Measurements from ENCODE around the gene OPRL1. TPM values are rescaled to one million over a fixed set of nuclear protein-coding genes. Genes with fewer than 3 reads are reported as not detected.
A peak's percentile ranks its signal among the peaks of the same experiment; 100 is the strongest.

The OPRL1 gene
- polyA plus RNA-seq, 3 donors, result 7.0 to 9.0 (median 8.8) TPM

- Mint-ChIP-seq H3K27ac (no peak overlapping the region), H3K27me3 (ENCODE audit: low read depth in 3 of 3) (peaks cover 61 to 85% (median 63%) of the 10 kb centered on the region in 3 donors), H3K4me3 (peak overlapping the region in 1 of 2 donors; percentile 65), H3K9me3 (peaks cover 0 to 7% (median 1%) of the 10 kb centered on the region in 7 donors), H3K36me3 (peaks cover 0 to 3% of the 10 kb centered on the region in 2 donors), H3K4me1 (peaks cover 11% of the 10 kb centered on the region)
- Histone ChIP-seq H3K4me1 (ENCODE audit: control insufficient read depth in 1 of 2, insufficient read depth in 2 of 2, low read length in 2 of 2) (peaks cover 10 to 13% of the 10 kb centered on the region in 2 donors), H4K20me1 (ENCODE audit: insufficient read depth, low read length) (no peaks in the 10 kb centered on the region), H3K4me3 (replicated peaks in 1 of 3; ENCODE audit: low read depth in 2 of 3, low read length in 3 of 3) (no peak overlapping the region), H3K27ac (ENCODE audit: low read depth in 1 of 2, low read length in 2 of 2) (no peak overlapping the region), H3K27me3 (ENCODE audit: control insufficient read depth in 2 of 2, insufficient read depth in 2 of 2, low read length in 2 of 2) (peaks cover 17 to 59% of the 10 kb centered on the region in 2 donors), H3K9ac (ENCODE audit: insufficient read depth, low read length, poor library complexity, severe bottlenecking) (no peak overlapping the region), H3K36me3 (replicated peaks in 1 of 2; ENCODE audit: control insufficient read depth in 1 of 2, insufficient read depth in 2 of 2, low read length in 2 of 2) (no peaks in the 10 kb centered on the region), H3K4me2 (replicated peaks; ENCODE audit: extremely low read depth, low read length, poor library complexity, severe bottlenecking) (no peak overlapping the region), H3K9me3 (replicated peaks in 1 of 2; ENCODE audit: control insufficient read depth in 1 of 2, insufficient read depth in 1 of 2, low read length in 2 of 2) (peaks cover 0 to 14% of the 10 kb centered on the region in 2 donors), H2AFZ (ENCODE audit: insufficient read depth, low read depth, low read length, poor library complexity, severe bottlenecking) (no peak overlapping the region), H3K79me2 (ENCODE audit: insufficient read depth, low read length) (no peaks in the 10 kb centered on the region)
- TF ChIP-seq CTCF (IDR thresholded peaks at IDR 0.05), result no peak
- WGBS (ENCODE audit: insufficient coverage), result 51% methylated on average over 13 of the region's 23 CpGs
- intact Hi-C loops (cut with micrococcal nuclease), result no loop called here
- no peak for DNase-seq
Observed at GRCh38 chr20:64050261-64051032, 29.4 kb upstream of the OPRL1 start.

- peaks cover 11% of the 10 kb centered on the region for H3K4me1 Mint-ChIP-seq
- H2AFZ ChIP-seq (ENCODE audit: insufficient read depth, low read depth, low read length, poor library complexity, severe bottlenecking), result no peak overlapping the region
Observed at GRCh38 chr20:64051033-64051452, 28.8 kb upstream of the OPRL1 start.

More at GRCh38 chr20:64051033-64051452, 28.8 kb upstream of the OPRL1 start:
- Histone ChIP-seq H3K4me2 (replicated peaks; ENCODE audit: extremely low read depth, low read length, poor library complexity, severe bottlenecking) (no peak overlapping the region), H3K27me3 (ENCODE audit: control insufficient read depth in 2 of 2, insufficient read depth in 2 of 2, low read length in 2 of 2) (peaks cover 17 to 60% of the 10 kb centered on the region in 2 donors), H3K27ac (ENCODE audit: low read depth in 1 of 2, low read length in 2 of 2) (no peak overlapping the region), H3K9me3 (replicated peaks in 1 of 2; ENCODE audit: control insufficient read depth in 1 of 2, insufficient read depth in 1 of 2, low read length in 2 of 2) (peaks cover 0 to 14% of the 10 kb centered on the region in 2 donors), H3K79me2 (ENCODE audit: insufficient read depth, low read length) (no peaks in the 10 kb centered on the region), H3K4me3 (replicated peaks in 1 of 3; ENCODE audit: low read depth in 2 of 3, low read length in 3 of 3) (no peak overlapping the region), H4K20me1 (ENCODE audit: insufficient read depth, low read length) (no peaks in the 10 kb centered on the region), H3K9ac (ENCODE audit: insufficient read depth, low read length, poor library complexity, severe bottlenecking) (no peak overlapping the region), H3K36me3 (replicated peaks in 1 of 2; ENCODE audit: control insufficient read depth in 1 of 2, insufficient read depth in 2 of 2, low read length in 2 of 2) (no peaks in the 10 kb centered on the region), H3K4me1 (ENCODE audit: control insufficient read depth in 1 of 2, insufficient read depth in 2 of 2, low read length in 2 of 2) (peaks cover 10 to 13% of the 10 kb centered on the region in 2 donors)
- 87% methylated on average over 9 of the region's 11 CpGs for WGBS (ENCODE audit: insufficient coverage)
- H3K27ac Mint-ChIP-seq, result no peak overlapping the region
- peaks cover 0 to 3% of the 10 kb centered on the region in 2 donors for H3K36me3 Mint-ChIP-seq
- no peak for TF ChIP-seq CTCF (IDR thresholded peaks at IDR 0.05)
- no peak for DNase-seq
- intact Hi-C loops (cut with micrococcal nuclease), result no loop called here
- H3K9me3 Mint-ChIP-seq, result peaks cover 0 to 7% (median 1%) of the 10 kb centered on the region in 7 donors
- peaks cover 57 to 85% (median 62%) of the 10 kb centered on the region in 3 donors for H3K27me3 Mint-ChIP-seq (ENCODE audit: low read depth in 3 of 3)
- peak overlapping the region in 1 of 2 donors; percentile 65 for H3K4me3 Mint-ChIP-seq

Data from CD14-positive monocyte (primary cell).